Pancreas (tissue), 10 donors: ENCODE results near the gene OTOG. TPM values are rescaled to one million over a fixed set of nuclear protein-coding genes. Genes with fewer than 3 reads are reported as not detected.
A peak's percentile ranks its signal among the peaks of the same experiment; 100 is the strongest.

Source experiments
- ATAC-seq, 4 donors: fragments of 200-7000 bp; cut with Tn5 transposase; one replicate each; pipeline versions ENCODE4 v1.8.0 to v1.9.1; 2020; ENCODE audit warnings: mild to moderate bottlenecking in 4 of 4, moderate library complexity in 4 of 4
- DNase-seq, 6 donors: peaks; one replicate each; pipeline ENCODE4 v3.0.0-alpha.2; 2020
- FAIRE-seq: peaks from 2 replicates; lab custom pipeline; 2012; peaks lifted over from hg19 to GRCh38; lab: Jason Lieb, UNC
- H3K27ac ChIP-seq, 4 donors: fragments of 200-600 bp; sonication (generic); 1 replicate in 3 of 4; 2 replicates in 1 of 4; pipeline versions ENCODE4 v1.5.0 to v1.8.0; 2020
- H3K27me3 ChIP-seq, 4 donors: fragments of 200-600 bp; one replicate each; pipeline ENCODE4 v1.8.0; 2021
- H3K36me3 ChIP-seq, 3 donors: fragments of 200-600 bp; sonication (generic) in 1 of 3; one replicate each; pipeline versions ENCODE4 v1.5.0 to v1.8.0; 2020 to 2021
- H3K4me1 ChIP-seq, 3 donors: fragments of 200-600 bp; one replicate each; pipeline ENCODE4 v1.8.0; 2021
- H3K4me3 ChIP-seq, 4 donors: fragments of 200-600 bp; sonication (generic) in 2 of 4; one replicate each; pipeline versions ENCODE4 v1.5.0 to v1.8.0; 2020 to 2021
- H3K9me3 ChIP-seq, 4 donors: fragments of 200-600 bp; one replicate each; pipeline ENCODE4 v1.8.0; 2021
- CTCF ChIP-seq, 4 donors: fragments of 200-600 bp; sonication (generic) in 3 of 4; IDR thresholded peaks; one replicate each; pipeline versions ENCODE4 v1.5.0 to v1.8.0; 2021; ENCODE audit warnings: antibody characterized with exemption in 4 of 4
- WGBS, 2 donors: extraction: QIAGEN DNeasy Blood & Tissue Kit; methylation state at CpG; one replicate each; pipeline ENCODE4 v1.1.7; 2013; 5-methylcytosine and 5-hydroxymethylcytosine counted together
- intact Hi-C, 3 donors: fragments of 100-400 bp; cut with DNase I; formaldehyde crosslinking; loops; one replicate each; pipeline versions ENCODE4 v1.11.1 to v1.14.2; 2022
- polyA plus RNA-seq, 2 donors: library from polyadenylated mRNA; stranded (reverse); fragments of 200-250 nt; gene quantifications; one replicate each; pipeline ENCODE4 v1.2.3, GENCODE V29; 2013
- total RNA-seq, 6 donors: library from RNA; stranded (reverse); fragmentation: NEBNext Ultra II Directional in 4 of 6; extraction: Animal tissue kit (Norgen Biotek cat#: 25700) in 4 of 6; gene quantifications; one replicate each; pipeline versions ENCODE4 v1.2.1 to v1.2.4, GENCODE V29; 2021 to 2023
- donor health status: healthy with polysubstance abuse.
- donor health status: DM: no; HTN: no; CAD: no; lungs with moderate emphysema.
- donor health status: DM: no; HTN: no; CAD: no.
- donor health status: control.
- donor health status: control.
- donor health status: Bipolar disorder and iron deficiency.
- donor health status: DM: yes; HTN: yes; CAD: no.
- donor health status: DM: no; HTN: no; CAD: no.
- donor health status: DM: no; HTN: no; CAD: no.
- donor health status: DM: yes; HTN: yes; CAD: no.

The OTOG gene
- total and polyA plus RNA-seq, 8 donors = not detected

- FAIRE-seq (no peak), ATAC-seq (no peak), DNase-seq (peak in 1 of 6 donors; percentile 2)
- no peaks in the 10 kb centered on the region for H3K9me3 ChIP-seq
- no peaks in the 10 kb centered on the region for H3K4me1 ChIP-seq
- H3K36me3 ChIP-seq = no peaks in the 10 kb centered on the region
- no peaks in the 10 kb centered on the region for H3K27me3 ChIP-seq
- no peak overlapping the region for H3K4me3 ChIP-seq
- TF ChIP-seq CTCF (IDR thresholded peaks at IDR 0.05) = no peak
- 78 to 79% methylated on average over 14 of the region's 14 CpGs for WGBS, 2 donors
- no peak overlapping the region for H3K27ac ChIP-seq
- intact Hi-C loops = no loop called here
Measured at GRCh38 chr11:17571431-17572358, 24.6 kb downstream of the OTOG start.

GRCh38 chr11:17572359-17572690 is 25.3 kb downstream of the OTOG start:
- Histone ChIP-seq H3K4me1 (no peaks in the 10 kb centered on the region), H3K27ac (no peak overlapping the region), H3K9me3 (no peaks in the 10 kb centered on the region), H3K36me3 (no peaks in the 10 kb centered on the region), H3K4me3 (no peak overlapping the region), H3K27me3 (no peaks in the 10 kb centered on the region)
- 70 to 94% methylated on average over 3 of the region's 3 CpGs for WGBS, 2 donors
- intact Hi-C loops = no loop called here
- ATAC-seq = no peak
- no peak for FAIRE-seq
- TF ChIP-seq CTCF (IDR thresholded peaks at IDR 0.05) = no peak
- peak in 1 of 6 donors; percentile 7 for DNase-seq

- DNase-seq = peak in 1 of 6 donors; percentile 7
- Histone ChIP-seq H3K27me3 (no peaks in the 10 kb centered on the region), H3K27ac (no peak overlapping the region), H3K9me3 (no peaks in the 10 kb centered on the region), H3K4me1 (no peaks in the 10 kb centered on the region), H3K36me3 (no peaks in the 10 kb centered on the region), H3K4me3 (no peak overlapping the region)
- intact Hi-C loops = no loop called here
- ATAC-seq = no peak
- no peak for FAIRE-seq
- 85 to 91% methylated on average over 20 of the region's 20 CpGs for WGBS, 2 donors
- TF ChIP-seq CTCF (IDR thresholded peaks at IDR 0.05) = no peak
Measured at GRCh38 chr11:17572791-17573460, 25.9 kb downstream of the OTOG start.

GRCh38 chr11:17573526-17573925 is 26.5 kb downstream of the OTOG start:
- DNase-seq (peak in 1 of 6 donors; percentile 0), ATAC-seq (no peak), FAIRE-seq (no peak)
- H3K27me3 ChIP-seq = no peaks in the 10 kb centered on the region
- H3K27ac ChIP-seq = no peak overlapping the region
- no peaks in the 10 kb centered on the region for H3K9me3 ChIP-seq
- H3K36me3 ChIP-seq = no peaks in the 10 kb centered on the region
- H3K4me3 ChIP-seq = no peak overlapping the region
- intact Hi-C loops = no loop called here
- H3K4me1 ChIP-seq = no peaks in the 10 kb centered on the region
- WGBS, 2 donors = 92 to 94% methylated on average over 3 of the region's 3 CpGs
- TF ChIP-seq CTCF (IDR thresholded peaks at IDR 0.05) = no peak
